ENCODE data around the gene PLA2G2C. TPM values are rescaled to one million over a fixed set of nuclear protein-coding genes. Genes with fewer than 3 reads are reported as not detected.

Gene PLA2G2C
- total RNA-seq, 4 donors from 2014 or later = not detected

DNA sequence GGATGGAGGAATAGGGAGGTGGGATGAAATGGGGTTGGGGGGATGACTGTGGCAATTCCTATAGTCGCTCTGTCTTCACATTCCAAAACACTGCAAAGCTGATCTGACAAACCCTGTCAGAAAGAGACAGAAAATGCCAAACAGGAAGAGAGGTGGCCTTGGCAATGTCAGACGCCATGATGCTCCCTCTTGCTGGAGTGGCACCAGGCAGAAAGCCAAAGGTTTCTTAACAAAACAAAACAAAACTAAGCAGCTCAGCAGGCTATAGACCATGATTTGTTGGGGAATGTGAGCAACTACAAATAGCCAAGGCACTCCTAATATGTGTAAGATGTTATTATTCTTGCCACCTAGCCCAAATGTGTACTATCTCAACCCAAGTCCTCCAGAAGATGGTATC, 42.9 kb upstream of the PLA2G2C start:
- no peak for DNase-seq (ENCODE audit: low spot score in 2 of 2)
- 56% methylated on average over 2 of the region's 2 CpGs for WGBS
- peaks cover 4% of the 10 kb centered on the region for H3K4me1 ChIP-seq
- no peak overlapping the region for H3K4me3 ChIP-seq
- no peak for TF ChIP-seq POLR2AphosphoS5 (IDR thresholded peaks at IDR 0.05)
- TF ChIP-seq, protein P1, sequence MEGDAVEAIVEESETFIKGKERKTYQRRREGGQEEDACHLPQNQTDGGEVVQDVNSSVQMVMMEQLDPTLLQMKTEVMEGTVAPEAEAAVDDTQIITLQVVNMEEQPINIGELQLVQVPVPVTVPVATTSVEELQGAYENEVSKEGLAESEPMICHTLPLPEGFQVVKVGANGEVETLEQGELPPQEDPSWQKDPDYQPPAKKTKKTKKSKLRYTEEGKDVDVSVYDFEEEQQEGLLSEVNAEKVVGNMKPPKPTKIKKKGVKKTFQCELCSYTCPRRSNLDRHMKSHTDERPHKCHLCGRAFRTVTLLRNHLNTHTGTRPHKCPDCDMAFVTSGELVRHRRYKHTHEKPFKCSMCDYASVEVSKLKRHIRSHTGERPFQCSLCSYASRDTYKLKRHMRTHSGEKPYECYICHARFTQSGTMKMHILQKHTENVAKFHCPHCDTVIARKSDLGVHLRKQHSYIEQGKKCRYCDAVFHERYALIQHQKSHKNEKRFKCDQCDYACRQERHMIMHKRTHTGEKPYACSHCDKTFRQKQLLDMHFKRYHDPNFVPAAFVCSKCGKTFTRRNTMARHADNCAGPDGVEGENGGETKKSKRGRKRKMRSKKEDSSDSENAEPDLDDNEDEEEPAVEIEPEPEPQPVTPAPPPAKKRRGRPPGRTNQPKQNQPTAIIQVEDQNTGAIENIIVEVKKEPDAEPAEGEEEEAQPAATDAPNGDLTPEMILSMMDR (IDR thresholded peaks at IDR 0.05) = no peak
- TF ChIP-seq POLR2A (IDR thresholded peaks at IDR 0.05) = no peak
- TF ChIP-seq EP300 (IDR thresholded peaks at IDR 0.05) = no peak
- no peak overlapping the region for H3K27ac ChIP-seq
- H3K27me3 ChIP-seq = peaks cover 72% of the 10 kb centered on the region
- no peaks in the 10 kb centered on the region for H3K9me3 ChIP-seq
- no peaks in the 10 kb centered on the region for H3K36me3 ChIP-seq

DNA sequence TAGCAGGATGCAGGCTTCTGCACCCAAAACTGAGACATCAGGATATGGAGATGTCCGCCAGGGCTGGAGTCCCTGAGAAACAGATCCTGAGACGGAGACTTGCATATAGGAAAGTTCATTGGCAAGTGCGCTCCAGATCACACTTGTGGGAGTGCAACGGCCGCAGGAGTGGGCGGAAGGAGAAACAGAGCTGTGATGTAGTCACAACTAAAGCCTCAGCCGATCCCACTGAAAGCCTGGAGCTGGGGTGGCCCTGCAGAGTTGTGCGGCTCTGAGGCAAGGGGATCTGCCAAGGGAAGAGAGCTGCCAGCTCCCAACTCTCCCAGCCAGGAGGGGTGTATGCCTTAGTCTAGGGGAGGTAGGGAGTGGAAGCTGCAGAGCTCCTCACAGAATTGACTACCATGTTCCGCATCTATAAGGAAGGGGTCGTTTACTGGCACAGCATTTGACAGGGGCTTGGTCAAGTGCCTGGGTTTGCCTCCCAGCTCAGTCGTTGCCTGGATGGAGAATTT, 42.1 kb upstream of the PLA2G2C start:
- H3K27me3 ChIP-seq = peaks cover 73% of the 10 kb centered on the region

DNA sequence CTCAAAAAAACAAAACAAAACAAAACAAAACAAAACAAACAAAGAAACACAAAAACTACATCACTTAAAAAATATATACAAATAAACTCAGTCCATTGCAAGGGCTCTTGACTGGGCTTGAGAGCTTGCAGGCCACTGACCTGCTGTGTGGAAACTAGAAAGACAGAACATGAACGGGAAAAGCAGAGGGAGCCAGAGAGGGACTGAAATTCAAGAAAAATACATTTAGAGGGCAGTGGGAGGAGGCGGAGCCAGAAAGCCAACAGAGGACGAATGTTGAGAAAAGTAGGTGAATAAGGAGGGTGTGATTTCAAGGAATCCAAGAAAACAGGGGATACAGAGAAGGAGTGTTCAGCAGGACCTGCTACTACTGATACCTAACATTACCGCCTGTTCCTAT, 41.4 kb upstream of the PLA2G2C start:
- WGBS = 57% methylated on average over 4 of the region's 4 CpGs
- Histone ChIP-seq H3K9me3 (no peaks in the 10 kb centered on the region), H3K27me3 (peaks cover 69% of the 10 kb centered on the region), H3K27ac (no peak overlapping the region), H3K4me1 (no peaks in the 10 kb centered on the region), H3K4me3 (no peak overlapping the region), H3K36me3 (no peaks in the 10 kb centered on the region)
- TF ChIP-seq EP300 (IDR thresholded peaks at IDR 0.05) (no peak), POLR2AphosphoS5 (IDR thresholded peaks at IDR 0.05) (no peak), POLR2A (IDR thresholded peaks at IDR 0.05) (no peak)
- TF ChIP-seq, protein P1 (IDR thresholded peaks at IDR 0.05) = no peak
- no peak for DNase-seq (ENCODE audit: low spot score in 2 of 2)

More for the DNA sequence above, 42.1 kb upstream of the PLA2G2C start:
- H3K36me3 ChIP-seq = no peaks in the 10 kb centered on the region
- H3K27ac ChIP-seq = no peak overlapping the region
- no peaks in the 10 kb centered on the region for H3K9me3 ChIP-seq
- peaks cover 3% of the 10 kb centered on the region for H3K4me1 ChIP-seq
- no peak overlapping the region for H3K4me3 ChIP-seq
- no peak for TF ChIP-seq POLR2AphosphoS5 (IDR thresholded peaks at IDR 0.05)
- TF ChIP-seq POLR2A (IDR thresholded peaks at IDR 0.05) = no peak
- no peak for TF ChIP-seq EP300 (IDR thresholded peaks at IDR 0.05)
- TF ChIP-seq, protein P1 (IDR thresholded peaks at IDR 0.05) = no peak
- WGBS = 66% methylated on average over 9 of the region's 11 CpGs
- DNase-seq (ENCODE audit: low spot score in 2 of 2) = no peak

DNA sequence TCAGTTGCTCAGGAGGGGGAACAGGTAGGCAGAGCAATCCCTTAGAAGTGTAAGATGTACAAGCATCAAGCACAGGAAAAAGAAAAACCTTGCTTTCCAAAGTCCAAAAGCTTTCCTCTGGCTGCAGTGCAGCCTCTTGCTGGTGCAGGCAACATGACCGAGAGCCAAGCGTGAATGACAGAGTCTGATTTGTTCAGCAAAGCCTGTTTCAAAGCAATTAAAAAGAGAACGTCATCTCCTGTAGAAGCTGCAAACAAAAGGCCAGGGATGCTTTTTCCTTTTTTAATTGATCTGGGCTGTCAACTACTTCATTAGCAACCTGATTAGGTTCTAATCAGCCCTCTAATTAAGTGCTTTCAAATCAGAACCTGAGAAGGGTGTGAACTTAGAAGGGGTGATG, 38.2 kb upstream of the PLA2G2C start:
- Histone ChIP-seq H3K4me1 (no peaks in the 10 kb centered on the region), H3K27me3 (peaks cover 58% of the 10 kb centered on the region), H3K4me3 (no peak overlapping the region), H3K36me3 (no peaks in the 10 kb centered on the region), H3K9me3 (no peaks in the 10 kb centered on the region), H3K27ac (no peak overlapping the region)
- TF ChIP-seq POLR2AphosphoS5 (IDR thresholded peaks at IDR 0.05) (no peak), EP300 (IDR thresholded peaks at IDR 0.05) (no peak), POLR2A (IDR thresholded peaks at IDR 0.05) (no peak)
- TF ChIP-seq, protein P1 (IDR thresholded peaks at IDR 0.05) = no peak
- WGBS = 68% methylated on average over 3 of the region's 3 CpGs
- DNase-seq (ENCODE audit: low spot score in 2 of 2) = no peak

DNA sequence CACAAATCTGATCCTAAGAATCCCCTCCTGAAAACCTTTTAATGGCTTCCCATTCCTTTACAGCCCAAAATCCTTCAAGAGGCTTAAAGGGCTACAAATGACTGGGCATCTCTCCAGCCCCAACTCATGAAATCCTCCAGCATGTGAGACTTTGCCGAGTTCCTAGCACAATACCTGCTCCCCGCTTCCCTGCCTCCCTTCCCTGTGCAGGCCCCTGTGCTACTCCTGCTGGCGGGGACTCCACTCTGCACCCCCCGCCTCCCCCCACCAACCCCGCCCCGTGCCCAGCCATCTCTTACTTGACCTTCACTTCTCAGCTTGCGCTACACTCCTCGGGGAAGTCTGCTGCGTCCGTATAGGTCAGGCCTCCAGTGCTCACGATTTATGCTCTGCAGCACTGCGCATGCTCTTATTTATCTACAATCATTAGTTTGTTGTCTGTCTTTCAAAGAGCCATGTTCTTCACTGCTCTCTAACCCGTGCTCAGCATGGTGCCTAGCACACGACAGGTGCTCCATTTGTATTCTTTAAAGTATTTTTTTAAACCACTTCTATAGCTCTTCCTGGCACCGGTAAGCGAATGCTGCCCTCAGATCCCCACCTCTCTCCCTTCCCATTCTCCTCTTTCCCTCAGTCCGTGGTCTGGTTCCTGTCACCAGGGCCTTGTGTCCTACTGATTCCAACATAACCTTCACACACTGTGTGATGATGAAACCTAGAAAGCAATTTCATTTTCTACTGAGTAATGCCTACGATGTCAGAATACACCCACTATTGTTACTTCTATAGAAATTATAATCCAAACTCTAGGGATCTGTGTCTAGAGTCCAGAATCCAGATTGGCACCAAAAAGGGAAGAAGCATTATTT, 37.5 kb upstream of the PLA2G2C start:
- Histone ChIP-seq H3K4me1 (no peaks in the 10 kb centered on the region), H3K4me3 (no peak overlapping the region), H3K27ac (no peak overlapping the region), H3K9me3 (no peaks in the 10 kb centered on the region), H3K27me3 (peaks cover 52% of the 10 kb centered on the region), H3K36me3 (no peaks in the 10 kb centered on the region)
- DNase-seq (ENCODE audit: low spot score in 2 of 2) = no peak
- 65% methylated on average over 18 of the region's 18 CpGs for WGBS
- TF ChIP-seq EP300 (IDR thresholded peaks at IDR 0.05) = no peak
- no peak for TF ChIP-seq POLR2A (IDR thresholded peaks at IDR 0.05)
- TF ChIP-seq POLR2AphosphoS5 (IDR thresholded peaks at IDR 0.05) = no peak
